ENCODE measurements around the gene BANF2. TPM values are rescaled to one million over a fixed set of nuclear protein-coding genes. Genes with fewer than 3 reads are reported as not detected.

The BANF2 gene
- total RNA-seq, 1 experiment from 2014 or later, result not detected

DNA sequence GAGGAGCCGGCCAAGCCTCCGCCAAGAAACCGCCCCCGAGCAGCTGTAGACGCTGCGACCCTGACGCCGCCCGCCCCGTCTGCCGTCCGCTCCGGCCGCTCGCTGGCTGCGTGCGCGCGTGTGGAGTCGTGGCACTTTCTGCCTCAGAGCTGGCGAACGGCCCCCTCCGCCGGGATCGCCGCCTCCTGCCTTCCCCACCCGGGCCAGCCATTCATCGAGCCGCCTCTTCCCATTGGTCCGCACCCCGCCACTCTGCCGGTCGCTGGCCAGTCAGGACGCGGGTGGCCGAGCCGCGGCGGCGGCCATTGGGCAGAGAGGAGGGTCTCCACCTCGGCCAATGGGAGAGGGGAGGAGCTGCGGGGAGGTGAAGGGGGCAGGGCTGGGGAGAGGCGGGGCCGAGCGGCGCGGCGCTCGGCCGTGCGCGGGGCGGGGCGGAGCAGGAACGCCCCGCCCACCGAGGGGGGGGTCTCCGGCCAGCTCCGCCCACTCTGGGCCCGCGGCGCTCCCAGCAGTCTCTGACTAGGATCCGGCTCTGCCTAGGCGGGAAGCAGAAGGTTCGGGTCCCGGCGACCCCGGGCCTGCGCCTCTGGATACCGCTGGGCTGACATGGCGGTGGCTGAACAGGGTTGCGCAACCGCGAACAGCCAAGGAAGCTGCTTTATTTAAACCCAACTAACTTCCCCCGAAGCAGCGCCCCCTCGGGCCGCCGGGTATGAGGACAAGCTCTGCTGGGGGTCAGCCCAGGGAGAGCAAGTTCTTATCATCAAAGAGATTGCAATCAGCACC is 17.5 kb upstream of the BANF2 start, which contains the start of gene RRBP1:
TSS of gene RRBP1 (minus strand) at position 140 of the 786 bp plus-strand sequence. CDS start 21,735 bp downstream, outside the sequence.
- H3K27ac ChIP-seq, result peak within 1 kb of the TSS; percentile 80
- no peaks in the 10 kb centered on the region for H3K27me3 ChIP-seq (replicated peaks)
- H3K9me3 ChIP-seq (replicated peaks), result no peaks in the 10 kb centered on the region
- peaks cover 44% of the 10 kb centered on the region for H3K36me3 ChIP-seq
- peak; percentile 98 to 99 for DNase-seq (ENCODE audit: low read depth in 1 of 2, low spot score in 2 of 2)
- peaks cover 30% of the 10 kb centered on the region for H3K4me1 ChIP-seq (replicated peaks)
- H3K4me3 ChIP-seq, result peak within 1 kb of the TSS; percentile 91

GRCh38 chr20:17682889-17683198 is 16.9 kb upstream of the BANF2 start:
- peaks cover 30% of the 10 kb centered on the region for H3K4me1 ChIP-seq (replicated peaks)
- no peaks in the 10 kb centered on the region for H3K27me3 ChIP-seq (replicated peaks)
- peak overlapping the region; percentile 91 for H3K4me3 ChIP-seq
- no peak for DNase-seq (ENCODE audit: low read depth in 1 of 2, low spot score in 2 of 2)
- H3K36me3 ChIP-seq, result peaks cover 38% of the 10 kb centered on the region
- H3K27ac ChIP-seq, result peak overlapping the region; percentile 80; the same call in 1 of the 2 replicates
- H3K9me3 ChIP-seq (replicated peaks), result no peaks in the 10 kb centered on the region

- H3K4me1 ChIP-seq (replicated peaks), result peaks cover 27% of the 10 kb centered on the region
- H3K27ac ChIP-seq, result no peak overlapping the region
- H3K27me3 ChIP-seq (replicated peaks), result no peaks in the 10 kb centered on the region
- peaks cover 32% of the 10 kb centered on the region for H3K36me3 ChIP-seq
- H3K9me3 ChIP-seq (replicated peaks), result no peaks in the 10 kb centered on the region
- no peak overlapping the region for H3K4me3 ChIP-seq
- no peak for DNase-seq (ENCODE audit: low read depth in 1 of 2, low spot score in 2 of 2)
These were observed 16.3 kb upstream of the BANF2 start for GRCh38 chr20:17683218-17684076.

DNA sequence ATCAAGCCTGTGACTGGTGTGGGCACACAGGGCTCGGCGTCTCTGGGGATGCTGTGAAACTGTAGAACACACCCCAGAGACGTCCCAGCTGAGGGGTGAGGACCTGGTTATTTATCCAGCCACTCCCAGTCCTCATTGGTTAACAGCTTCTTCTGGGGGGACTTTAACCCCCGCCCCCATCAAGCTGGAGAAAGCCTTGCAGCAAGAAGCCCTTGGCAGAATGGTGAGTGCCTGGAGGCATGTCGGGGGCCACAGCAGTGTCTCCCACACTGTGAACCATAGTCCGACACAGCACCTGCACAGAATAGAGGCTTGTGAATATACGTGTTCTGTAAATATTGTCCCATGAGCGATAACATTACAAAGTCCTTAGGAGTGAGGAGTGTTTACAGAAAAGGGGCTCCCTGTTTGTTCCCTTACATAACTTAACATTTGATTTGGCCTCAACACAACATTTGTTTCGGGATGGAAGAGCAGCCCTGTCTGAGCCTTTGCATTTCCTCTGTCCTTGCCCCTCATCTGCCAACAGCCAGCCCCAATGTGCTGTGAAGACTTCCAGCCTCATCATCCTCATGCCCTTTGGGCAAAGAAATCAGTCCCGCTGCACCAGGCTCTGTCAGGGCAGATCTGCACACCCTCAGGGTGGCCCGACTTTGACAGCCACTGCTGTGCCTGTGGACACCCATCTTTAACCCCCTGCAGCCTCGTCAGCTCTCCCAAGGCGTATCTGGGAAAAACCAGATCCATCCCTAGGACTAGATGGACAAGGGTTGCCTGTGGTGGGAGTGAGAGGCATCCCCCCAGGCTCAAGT is 15.5 kb upstream of the BANF2 start:
- Histone ChIP-seq H3K4me1 (replicated peaks) (peaks cover 27% of the 10 kb centered on the region), H3K27ac (no peak overlapping the region), H3K9me3 (replicated peaks) (no peaks in the 10 kb centered on the region), H3K36me3 (peaks cover 24% of the 10 kb centered on the region), H3K4me3 (no peak overlapping the region), H3K27me3 (replicated peaks) (no peaks in the 10 kb centered on the region)
- DNase-seq (ENCODE audit: low read depth in 1 of 2, low spot score in 2 of 2), result no peak

DNA sequence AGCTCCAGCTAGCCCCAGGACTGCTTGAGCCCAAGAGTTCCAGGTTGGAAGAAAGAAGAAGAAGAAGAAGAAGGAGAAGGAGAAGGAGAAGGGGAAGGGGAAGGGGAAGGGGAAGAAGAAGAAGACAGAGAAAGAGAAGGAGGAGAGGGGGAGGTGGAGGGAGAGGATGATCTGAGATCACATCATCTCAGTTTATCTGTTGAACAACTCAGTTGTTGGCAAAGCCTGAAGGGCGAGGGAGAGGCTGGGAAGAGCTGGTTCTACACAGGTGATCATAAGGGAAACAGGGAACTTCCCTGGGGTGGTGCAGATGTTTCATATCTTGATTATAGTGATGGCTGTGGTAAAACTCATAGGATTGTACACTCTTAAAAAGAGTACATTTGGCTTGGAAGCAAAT is 14.6 kb upstream of the BANF2 start:
- Histone ChIP-seq H3K4me3 (no peak overlapping the region), H3K27ac (no peak overlapping the region), H3K27me3 (replicated peaks) (no peaks in the 10 kb centered on the region), H3K36me3 (peaks cover 15% of the 10 kb centered on the region), H3K4me1 (replicated peaks) (peaks cover 27% of the 10 kb centered on the region), H3K9me3 (replicated peaks) (no peaks in the 10 kb centered on the region)
- no peak for DNase-seq (ENCODE audit: low read depth in 1 of 2, low spot score in 2 of 2)

- Histone ChIP-seq H3K27me3 (replicated peaks) (no peaks in the 10 kb centered on the region), H3K27ac (no peak overlapping the region), H3K36me3 (no peaks in the 10 kb centered on the region), H3K4me1 (replicated peaks) (peaks cover 33% of the 10 kb centered on the region), H3K4me3 (no peak overlapping the region), H3K9me3 (replicated peaks) (no peaks in the 10 kb centered on the region)
- DNase-seq (ENCODE audit: low read depth in 1 of 2, low spot score in 2 of 2), result no peak
These were observed 12.0 kb upstream of the BANF2 start for GRCh38 chr20:17687800-17688199.

DNA sequence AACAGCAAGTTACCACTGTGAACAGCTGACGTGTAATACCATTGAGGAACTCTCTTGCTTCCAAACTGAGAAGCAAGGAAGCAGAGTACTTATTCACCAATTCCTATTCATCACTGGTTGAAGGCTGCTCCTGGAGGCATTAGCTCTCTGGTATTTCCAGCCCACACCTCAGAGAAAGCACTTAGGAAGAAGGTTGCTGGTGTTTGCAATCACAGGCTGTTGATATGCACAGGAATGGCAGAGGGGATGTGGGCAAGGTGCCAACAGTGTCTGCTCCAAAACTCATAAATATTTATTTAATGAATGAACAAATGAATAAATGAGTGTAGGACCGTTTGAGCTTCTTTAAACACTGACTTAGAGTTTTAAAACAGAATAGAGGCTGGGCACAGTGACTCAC is 10.8 kb upstream of the BANF2 start:
- peak overlapping the region; percentile 27 for H3K27ac ChIP-seq
- H3K4me3 ChIP-seq, result no peak overlapping the region
- peak; percentile 81 to 84 for DNase-seq (ENCODE audit: low read depth in 1 of 2, low spot score in 2 of 2)
- no peaks in the 10 kb centered on the region for H3K36me3 ChIP-seq
- H3K27me3 ChIP-seq (replicated peaks), result no peaks in the 10 kb centered on the region
- H3K4me1 ChIP-seq (replicated peaks), result peaks cover 31% of the 10 kb centered on the region
- no peaks in the 10 kb centered on the region for H3K9me3 ChIP-seq (replicated peaks)

- H3K36me3 ChIP-seq, result no peaks in the 10 kb centered on the region
- no peaks in the 10 kb centered on the region for H3K9me3 ChIP-seq (replicated peaks)
- DNase-seq (ENCODE audit: low read depth in 1 of 2, low spot score in 2 of 2), result no peak
- no peak overlapping the region for H3K27ac ChIP-seq
- peaks cover 31% of the 10 kb centered on the region for H3K4me1 ChIP-seq (replicated peaks)
- H3K4me3 ChIP-seq, result no peak overlapping the region
- H3K27me3 ChIP-seq (replicated peaks), result no peaks in the 10 kb centered on the region
These were observed 9.6 kb upstream of the BANF2 start for GRCh38 chr20:17690144-17690543.

GRCh38 chr20:17691758-17692157 is 8.0 kb upstream of the BANF2 start:
- H3K36me3 ChIP-seq, result no peaks in the 10 kb centered on the region
- H3K4me1 ChIP-seq (replicated peaks), result peaks cover 31% of the 10 kb centered on the region
- H3K27ac ChIP-seq, result no peak overlapping the region
- H3K4me3 ChIP-seq, result no peak overlapping the region
- H3K9me3 ChIP-seq (replicated peaks), result no peaks in the 10 kb centered on the region
- no peak for DNase-seq (ENCODE audit: low read depth in 1 of 2, low spot score in 2 of 2)
- H3K27me3 ChIP-seq (replicated peaks), result no peaks in the 10 kb centered on the region

DNA sequence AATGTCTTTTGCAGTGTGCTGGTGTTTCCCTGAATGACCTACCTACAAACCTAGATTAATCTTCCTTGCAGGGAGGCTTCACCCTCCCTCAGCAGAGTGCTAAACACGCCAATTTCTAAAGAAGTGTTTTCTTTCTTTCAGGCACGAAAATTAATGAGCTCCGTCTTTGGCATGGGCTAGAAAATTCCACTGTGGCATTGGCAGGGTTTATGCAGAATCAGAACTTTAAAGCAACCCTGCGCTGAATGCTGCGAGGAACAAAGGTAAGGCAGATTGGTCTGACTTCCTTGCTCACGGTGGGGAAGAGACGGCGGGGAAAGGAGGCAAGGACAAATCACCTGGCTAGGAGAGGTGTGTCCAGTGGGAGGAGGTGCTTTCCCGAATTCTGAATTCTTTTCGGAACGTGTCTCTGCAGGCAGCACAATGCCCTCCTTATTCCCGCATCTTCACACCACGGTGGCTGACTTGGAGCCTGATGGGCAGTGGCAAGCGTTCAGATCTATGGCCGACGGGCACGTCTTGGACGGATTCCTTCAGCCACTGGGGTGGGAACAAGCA is 6.2 kb upstream of the BANF2 start:
- H3K27ac ChIP-seq, result no peak overlapping the region
- H3K9me3 ChIP-seq (replicated peaks), result no peaks in the 10 kb centered on the region
- no peak overlapping the region for H3K4me3 ChIP-seq
- peaks cover 29% of the 10 kb centered on the region for H3K4me1 ChIP-seq (replicated peaks)
- H3K27me3 ChIP-seq (replicated peaks), result no peaks in the 10 kb centered on the region
- no peaks in the 10 kb centered on the region for H3K36me3 ChIP-seq
- no peak for DNase-seq (ENCODE audit: low read depth in 1 of 2, low spot score in 2 of 2)

- no peaks in the 10 kb centered on the region for H3K27me3 ChIP-seq (replicated peaks)
- H3K4me3 ChIP-seq, result no peak overlapping the region
- peaks cover 16% of the 10 kb centered on the region for H3K4me1 ChIP-seq (replicated peaks)
- DNase-seq (ENCODE audit: low read depth in 1 of 2, low spot score in 2 of 2), result no peak
- H3K27ac ChIP-seq, result no peak overlapping the region
- no peaks in the 10 kb centered on the region for H3K36me3 ChIP-seq
- no peaks in the 10 kb centered on the region for H3K9me3 ChIP-seq (replicated peaks)
These were observed 5.0 kb upstream of the BANF2 start for GRCh38 chr20:17694767-17695166.

GRCh38 chr20:17696287-17696686 is 3.5 kb upstream of the BANF2 start:
- no peaks in the 10 kb centered on the region for H3K36me3 ChIP-seq

GRCh38 chr20:17697171-17697570 is 2.6 kb upstream of the BANF2 start:
- Histone ChIP-seq H3K27ac (no peak overlapping the region), H3K9me3 (replicated peaks) (no peaks in the 10 kb centered on the region), H3K36me3 (no peaks in the 10 kb centered on the region), H3K4me1 (replicated peaks) (no peaks in the 10 kb centered on the region), H3K4me3 (no peak overlapping the region), H3K27me3 (replicated peaks) (no peaks in the 10 kb centered on the region)
- no peak for DNase-seq (ENCODE audit: low read depth in 1 of 2, low spot score in 2 of 2)

More at GRCh38 chr20:17696287-17696686, 3.5 kb upstream of the BANF2 start:
- no peak overlapping the region for H3K27ac ChIP-seq
- H3K27me3 ChIP-seq (replicated peaks), result no peaks in the 10 kb centered on the region
- DNase-seq (ENCODE audit: low read depth in 1 of 2, low spot score in 2 of 2), result no peak
- H3K4me3 ChIP-seq, result no peak overlapping the region
- no peaks in the 10 kb centered on the region for H3K9me3 ChIP-seq (replicated peaks)
- 0 out of 2 replicates have a peak, but pooled peaks cover 3% of the 10 kb centered on the region for H3K4me1 ChIP-seq (replicated peaks)
